HK-2 (cell line): ENCODE measurements around the gene HSPA6.
"Not testable (repeated sequence)": the region's sequence is repeated elsewhere in the genome, so short reads cannot be mapped to it uniquely, and the experiment has no call there.

ENCODE experiments used
- DNase-seq: peaks from one replicate; pipeline ENCODE4 v3.0.0-alpha.2; 2018; ENCODE audit not compliant: unreplicated experiment

The HSPA6 gene

DNA sequence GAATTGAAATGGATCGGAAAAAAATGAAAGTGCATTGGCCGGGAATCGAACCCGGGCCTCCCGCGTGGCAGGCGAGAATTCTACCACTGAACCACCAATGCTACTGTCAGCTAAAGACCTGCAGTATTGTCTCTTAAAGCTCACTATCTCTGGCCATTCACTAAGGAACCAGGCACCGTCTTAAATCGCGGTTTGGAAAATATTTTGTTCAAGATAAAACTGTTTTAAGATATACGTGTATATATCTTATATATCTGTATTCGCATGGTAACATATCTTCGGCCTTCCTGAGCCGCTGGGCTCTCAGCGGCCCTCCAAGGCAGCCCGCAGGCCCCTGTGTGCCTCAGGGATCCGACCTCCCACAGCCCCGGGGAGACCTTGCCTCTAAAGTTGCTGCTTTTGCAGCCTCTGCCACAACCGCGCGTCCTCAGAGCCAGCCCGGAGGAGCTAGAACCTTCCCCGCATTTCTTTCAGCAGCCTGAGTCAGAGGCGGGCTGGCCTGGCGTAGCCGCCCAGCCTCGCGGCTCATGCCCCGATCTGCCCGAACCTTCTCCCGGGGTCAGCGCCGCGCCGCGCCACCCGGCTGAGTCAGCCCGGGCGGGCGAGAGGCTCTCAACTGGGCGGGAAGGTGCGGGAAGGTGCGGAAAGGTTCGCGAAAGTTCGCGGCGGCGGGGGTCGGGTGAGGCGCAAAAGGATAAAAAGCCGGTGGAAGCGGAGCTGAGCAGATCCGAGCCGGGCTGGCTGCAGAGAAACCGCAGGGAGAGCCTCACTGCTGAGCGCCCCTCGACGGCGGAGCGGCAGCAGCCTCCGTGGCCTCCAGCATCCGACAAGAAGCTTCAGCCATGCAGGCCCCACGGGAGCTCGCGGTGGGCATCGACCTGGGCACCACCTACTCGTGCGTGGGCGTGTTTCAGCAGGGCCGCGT is at the start of gene HSPA6:
HSPA6 (plus strand) TSS at position 724 of the 925 bp plus-strand sequence; CDS start at position 843, 119 bp downstream.
- peak; percentile 80 for DNase-seq

DNA sequence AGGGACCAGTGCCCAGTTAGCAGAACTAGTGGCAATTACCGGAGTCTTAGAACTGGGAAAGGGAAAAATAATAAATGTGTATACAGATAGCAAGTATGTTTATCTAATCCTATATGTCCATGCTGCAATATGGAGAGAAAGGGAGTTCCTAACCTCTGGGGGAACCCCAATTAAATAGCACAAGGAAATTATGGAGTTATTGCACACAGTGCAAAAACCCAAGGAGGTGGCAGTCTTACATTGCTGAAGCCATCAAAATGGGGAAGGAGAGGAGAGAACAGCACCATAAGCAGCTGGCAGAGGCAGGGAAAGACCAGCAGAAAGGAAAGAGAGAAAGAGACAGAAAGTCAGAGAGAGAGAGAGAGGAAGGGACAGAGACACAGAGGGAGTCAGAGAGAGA is 46.6 kb upstream of the HSPA6 start:
- not testable (repeated sequence) for DNase-seq

DNA sequence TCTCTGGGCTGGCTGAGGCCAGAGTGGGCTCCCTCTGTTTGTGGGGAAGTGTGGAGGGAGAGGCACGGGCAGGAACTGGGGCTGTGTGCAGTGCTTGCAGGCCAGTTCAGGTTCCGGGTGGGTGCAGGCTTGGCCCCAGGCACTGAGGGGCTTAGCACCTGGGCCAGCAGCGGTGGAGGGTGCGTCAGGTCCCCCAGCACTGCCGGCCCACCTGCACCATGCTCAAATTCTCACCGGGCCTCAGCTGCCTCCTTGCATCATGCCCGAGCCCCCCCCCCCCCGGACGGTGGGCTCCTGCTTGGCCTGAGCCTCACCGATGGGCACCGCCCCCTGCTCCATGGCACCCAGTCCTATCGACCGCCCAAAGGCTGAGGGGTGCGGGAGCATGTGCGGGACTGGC is 45.4 kb upstream of the HSPA6 start:
- no peak for DNase-seq

DNA sequence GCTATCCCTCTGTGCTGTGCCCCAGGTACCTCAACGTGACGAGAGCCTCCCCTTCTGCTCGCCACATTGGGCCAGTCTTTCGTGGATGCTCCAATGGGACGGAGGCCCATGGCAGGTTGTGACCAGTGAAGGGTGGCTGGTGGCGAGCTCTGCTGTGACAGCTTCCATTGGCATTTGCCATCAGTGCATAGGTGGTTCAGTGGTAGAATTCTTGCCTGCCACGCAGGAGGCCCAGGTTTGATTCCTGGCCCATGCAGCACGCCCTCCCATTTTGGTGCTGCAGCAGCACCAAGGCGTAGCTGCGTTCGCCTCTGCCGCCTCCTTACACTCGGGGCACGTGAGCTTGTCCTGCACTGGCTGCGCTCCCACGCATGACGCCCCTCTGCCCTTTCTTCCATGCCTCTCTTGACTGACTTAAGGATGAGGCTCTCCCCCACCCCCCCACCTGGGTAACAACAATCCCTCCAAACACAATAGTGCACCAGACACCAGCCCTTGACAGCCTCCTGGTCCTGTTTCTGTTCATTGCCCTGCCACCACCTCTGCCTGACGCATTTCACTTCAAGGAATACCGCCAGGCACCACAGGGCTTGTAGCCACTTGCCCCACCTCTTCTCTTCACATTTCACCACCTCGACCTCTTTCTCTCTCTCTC is 43.8 kb upstream of the HSPA6 start:
- DNase-seq, result no peak

DNA sequence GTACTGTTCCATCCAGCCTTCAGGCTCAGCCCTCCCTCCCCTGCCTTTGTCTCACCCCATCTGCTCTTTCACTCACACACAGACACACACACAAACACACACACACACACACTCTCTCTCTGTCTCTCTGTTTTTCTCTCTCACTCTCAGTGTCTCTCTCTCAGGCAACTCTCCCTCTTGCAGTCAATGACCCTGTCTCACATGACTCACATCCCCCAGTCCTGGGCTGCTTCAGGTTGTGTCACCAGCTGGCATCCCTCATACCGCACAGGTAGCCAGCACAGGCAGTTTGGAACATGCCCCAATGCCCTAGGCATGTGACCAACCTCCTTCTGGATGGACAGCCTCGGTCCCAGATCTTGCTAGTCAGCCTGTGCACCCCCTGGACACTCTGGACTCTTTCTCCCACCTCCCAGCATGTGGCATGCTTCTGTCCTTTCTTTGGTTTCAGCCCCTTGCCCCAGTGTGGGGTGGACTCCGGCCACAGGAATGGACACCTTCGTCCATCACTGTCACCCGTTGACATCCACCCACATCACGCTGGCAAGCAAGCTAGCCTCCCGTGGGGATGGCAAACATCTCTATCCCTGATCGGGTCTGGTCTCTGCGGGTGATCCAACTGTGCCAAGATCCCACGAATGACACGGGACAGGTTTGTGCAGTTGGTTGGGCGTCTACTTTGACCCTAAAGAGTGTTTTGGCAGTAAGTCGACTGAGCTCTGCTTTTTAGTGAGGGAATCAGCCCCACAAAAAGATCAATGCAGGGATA is 42.5 kb upstream of the HSPA6 start:
- no peak for DNase-seq

DNA sequence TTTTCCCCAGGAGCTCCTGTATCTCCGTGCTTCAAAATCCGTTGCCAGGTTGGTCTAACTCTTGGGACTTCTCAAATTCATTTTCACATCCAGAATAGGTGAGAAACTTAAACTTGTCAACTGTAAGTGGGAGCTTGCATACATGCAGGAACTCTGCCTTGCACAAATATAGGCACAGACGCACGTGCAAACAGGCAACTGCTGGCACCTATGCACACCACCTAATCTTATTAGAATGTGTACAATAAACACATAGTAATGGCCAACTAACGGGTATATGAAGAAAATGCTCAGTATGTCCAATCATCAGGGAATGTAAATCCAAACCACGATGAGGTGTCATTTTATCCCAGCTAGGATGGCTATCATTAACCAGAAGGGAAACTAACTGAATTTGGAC is 41.7 kb upstream of the HSPA6 start:
- DNase-seq, result no peak

DNA sequence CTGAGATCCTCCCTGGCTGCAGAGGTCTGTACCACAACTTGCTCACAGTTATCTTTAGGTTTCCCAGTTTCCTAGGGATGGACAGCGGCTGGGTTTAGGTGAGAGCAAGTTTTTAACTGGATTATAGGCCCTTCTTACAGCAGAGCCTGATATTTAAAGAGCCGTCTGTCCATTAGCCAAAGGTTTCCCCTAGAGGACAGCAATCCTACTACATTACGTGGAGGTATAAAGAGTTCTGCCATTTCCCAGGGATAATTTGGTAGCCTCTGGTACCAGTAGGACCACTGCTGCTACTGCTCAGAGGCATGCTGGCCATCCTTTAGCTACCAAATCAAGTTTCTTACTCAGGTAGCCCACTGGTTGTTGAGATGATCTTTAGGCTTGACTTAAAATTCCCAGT is 41.0 kb upstream of the HSPA6 start:
- no peak for DNase-seq

DNA sequence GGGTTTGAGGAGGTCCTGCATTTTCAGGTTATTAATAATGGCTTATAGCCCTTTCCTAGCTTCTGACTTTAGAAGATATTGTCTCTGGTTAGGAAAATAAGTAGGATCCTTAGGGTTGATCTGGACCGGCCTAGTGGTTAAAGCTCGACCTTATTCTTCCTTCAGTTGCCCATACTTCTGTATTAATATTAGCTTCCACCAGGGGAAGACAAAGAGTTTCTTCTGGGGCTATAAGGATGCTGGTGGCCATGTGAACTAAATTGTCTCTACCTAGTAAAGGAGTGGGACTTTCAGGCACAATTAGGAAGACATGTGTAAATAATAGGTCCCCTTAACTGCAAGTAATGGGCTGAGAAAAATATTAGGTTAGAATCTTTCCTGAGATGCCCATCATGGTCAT is 39.7 kb upstream of the HSPA6 start:
- DNase-seq, result no peak

DNA sequence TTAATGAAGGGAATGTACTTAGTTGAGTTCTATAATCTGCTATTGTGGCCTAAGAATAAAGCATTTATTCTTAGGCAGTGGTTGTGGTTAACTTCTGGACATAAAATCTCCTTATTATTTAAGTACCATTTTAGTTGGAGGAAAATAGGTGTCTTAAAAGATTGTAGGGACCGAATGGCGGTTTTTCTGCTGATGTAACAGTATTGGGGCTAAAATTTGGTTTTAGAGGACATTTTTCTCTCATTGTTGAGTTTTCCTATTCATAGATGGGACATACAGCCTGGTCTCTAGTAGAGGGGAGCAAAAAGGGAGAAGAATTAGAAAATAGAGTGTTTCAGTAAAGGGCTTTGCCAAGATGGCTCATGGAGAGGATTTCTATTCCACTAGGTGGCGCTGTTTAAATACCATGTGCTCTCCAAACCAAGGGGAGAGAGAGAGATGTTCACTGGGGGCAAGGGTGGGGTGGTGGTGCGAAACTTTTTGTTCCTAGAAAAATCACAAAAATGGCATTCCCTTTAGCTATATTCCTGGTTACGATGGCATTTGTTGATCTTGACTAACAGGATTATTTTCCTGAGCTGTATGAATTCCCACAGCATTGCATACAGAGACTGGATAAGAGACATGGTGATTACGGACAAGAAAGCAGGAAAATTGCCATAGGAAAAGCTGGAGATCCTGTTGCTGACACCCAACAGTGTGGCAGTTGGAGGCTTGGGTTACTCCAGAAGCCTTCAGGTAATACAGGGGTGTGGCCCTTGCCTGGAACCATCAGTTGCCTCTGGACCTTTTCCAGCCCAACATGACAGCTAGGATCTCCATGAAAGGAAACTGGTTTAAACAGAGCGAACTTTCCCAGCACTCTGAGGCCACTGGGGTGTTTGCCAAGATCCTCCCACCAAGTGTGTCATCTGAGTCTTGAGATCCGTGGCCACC is 37.3 kb upstream of the HSPA6 start:
- DNase-seq, result peak; percentile 18

DNA sequence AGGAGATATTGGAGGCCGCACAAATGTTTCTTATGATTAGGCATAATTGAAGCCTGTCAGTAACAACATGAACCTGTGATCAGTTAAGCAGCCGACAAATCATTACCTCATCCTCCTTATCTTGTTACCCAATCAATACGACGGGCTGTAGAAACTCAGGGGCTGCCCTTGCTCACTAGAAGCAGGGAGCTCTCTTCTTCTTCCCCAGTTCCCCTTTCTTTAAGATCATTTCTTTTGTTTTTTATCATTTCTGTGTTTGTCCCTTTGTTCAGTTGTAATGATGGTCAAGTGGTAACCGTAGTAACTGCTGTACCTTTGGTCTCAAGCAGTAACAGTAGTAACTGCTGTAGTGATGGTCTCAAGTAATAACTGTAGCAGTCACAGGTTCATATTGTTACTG is 32.9 kb upstream of the HSPA6 start:
- no peak for DNase-seq

DNA sequence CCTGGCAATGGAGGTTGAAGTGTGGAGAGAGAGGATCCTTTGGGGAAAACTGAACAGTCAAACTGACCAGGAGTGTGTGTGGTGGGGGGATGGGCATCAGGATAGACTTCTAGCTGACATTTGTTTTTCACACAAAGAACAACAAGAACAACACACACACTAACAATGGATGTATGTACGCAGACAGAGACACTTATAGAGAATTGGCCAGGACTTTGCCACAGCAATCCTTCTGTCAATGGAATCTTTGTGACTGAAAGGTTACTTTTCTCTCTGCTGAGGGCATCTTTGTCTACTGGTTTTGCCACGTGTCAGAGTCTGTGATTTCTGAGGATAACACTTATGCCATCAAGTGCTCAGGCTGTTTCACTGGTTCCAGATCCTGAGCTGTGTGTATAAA is 31.5 kb upstream of the HSPA6 start:
- no peak for DNase-seq

DNA sequence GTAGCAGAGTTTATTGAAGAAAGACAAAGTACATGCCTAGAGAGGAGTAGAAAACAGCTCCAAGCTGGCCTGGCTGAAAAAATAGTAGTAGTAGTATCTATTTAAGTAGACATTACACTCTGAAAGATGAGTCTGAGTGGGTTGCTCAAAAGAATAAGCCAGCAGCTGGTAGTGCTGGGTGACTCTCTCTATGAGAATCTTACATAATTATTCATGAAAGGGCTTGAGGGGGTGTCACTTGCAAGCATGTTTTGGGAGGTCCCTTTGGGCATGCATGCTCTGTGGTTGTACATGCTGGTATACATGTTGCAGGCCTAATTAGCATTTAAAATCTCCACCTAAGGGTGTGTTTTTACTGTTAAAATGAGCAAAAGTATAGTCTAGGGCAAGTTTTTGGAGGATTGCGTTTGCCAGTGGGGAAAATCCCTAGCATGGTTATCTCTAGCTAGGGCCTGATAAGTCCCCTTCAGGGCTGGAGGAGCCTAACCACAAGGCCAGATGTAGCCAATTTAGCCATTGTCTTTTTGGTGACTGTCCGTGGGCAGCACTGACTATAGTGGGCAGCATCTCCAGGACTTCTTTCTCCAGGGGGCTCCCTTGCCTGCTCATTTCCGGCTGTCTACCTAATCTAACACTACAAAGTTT is 30.1 kb upstream of the HSPA6 start:
- DNase-seq, result no peak

DNA sequence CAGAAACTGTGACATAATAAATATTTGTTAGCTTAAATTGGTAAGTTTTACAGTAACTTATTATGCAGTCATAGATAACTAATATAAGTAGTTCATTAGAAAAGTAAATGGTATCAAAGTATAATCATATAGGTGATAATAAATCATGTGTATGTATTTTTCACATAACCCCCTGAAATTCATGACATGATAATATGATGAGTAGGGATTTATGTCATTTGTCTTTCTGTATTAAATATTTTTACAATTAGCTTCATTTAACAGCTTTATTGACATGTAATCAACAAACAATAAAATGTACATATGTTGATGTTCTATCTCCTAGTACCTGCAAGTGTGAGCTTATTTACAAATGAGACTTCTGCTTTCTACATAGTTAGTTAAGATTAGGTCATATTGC is 28.9 kb upstream of the HSPA6 start:
- no peak for DNase-seq

DNA sequence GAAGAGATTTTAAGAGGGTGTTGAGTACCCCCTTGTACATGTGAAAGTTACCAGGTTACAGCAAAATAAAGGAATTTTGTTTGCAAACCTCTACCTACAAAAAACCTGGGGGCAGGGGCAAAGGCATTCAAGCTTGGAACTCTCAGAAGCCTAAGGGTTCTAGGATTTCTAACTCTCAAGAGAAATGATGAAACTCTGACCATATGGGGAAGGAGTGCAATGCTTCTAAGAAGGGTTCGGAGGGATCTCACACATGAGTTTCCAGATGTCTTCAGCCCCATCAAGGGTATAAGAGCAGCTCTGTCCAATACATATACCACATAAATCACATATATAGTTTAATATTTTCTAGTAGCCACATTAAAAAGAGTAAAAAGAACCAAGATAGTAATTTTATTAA is 26.4 kb upstream of the HSPA6 start:
- DNase-seq, result no peak

DNA sequence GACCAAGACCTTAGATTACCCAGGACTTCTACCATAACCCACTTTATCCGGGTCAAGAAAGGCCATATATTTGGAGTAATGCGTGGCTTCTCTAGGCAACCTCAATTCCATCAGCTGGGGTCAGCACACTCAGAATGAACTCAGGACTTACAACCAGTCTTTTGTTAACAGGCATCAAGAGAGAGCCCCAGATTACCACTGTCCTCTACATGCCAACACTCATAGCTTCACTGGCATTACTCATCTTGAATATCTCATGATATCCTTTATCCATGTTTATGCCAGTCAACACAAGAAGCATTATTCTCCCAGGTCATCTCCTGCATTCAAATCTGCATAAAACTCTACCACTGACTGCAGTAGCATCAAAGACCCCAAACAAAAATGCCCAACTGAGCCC is 25.7 kb upstream of the HSPA6 start:
- no peak for DNase-seq

DNA sequence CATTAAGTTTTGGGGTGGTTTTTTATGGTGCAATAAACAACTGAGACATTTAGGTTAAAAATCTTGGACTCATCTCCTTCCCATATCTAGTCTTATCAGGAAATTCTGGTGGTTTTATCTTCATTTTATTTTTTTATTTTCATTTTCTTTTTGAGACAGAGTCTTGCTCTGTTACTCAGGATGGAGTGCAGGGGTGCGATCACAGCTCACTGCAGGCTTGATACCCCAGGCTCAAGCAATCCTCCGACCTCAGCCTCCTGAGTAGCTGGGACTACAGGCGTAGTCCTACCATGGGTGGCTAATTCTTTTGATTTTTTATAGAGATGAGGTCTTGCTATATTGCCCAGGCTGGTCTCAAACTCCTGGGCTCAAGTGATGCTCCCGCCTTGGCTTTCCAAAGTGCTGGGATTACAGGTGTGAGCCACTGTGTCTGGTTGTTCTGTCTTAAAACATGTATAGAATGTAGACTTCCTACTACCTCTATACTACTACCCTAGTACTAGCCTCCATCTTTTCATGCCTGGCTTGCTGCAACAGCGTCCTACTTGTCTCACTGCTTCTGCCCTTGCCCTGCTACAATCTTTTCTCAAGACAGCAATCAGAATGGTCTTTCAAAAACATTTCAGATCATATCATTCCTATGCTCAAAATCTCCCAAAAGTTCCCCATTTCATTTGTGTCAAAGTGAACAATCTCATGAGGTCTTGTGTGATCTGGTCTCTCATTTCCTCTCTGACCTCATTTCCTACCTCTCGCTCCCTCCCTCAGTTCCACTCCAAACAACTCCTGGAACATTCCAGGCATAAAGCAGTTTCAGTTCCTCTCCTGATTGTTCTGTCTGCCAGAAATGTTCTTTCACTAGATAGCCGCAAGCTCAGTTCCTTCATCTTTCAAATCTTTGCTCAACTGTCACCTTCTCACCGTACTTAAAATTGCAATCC is 25.0 kb upstream of the HSPA6 start:
- no peak for DNase-seq

DNA sequence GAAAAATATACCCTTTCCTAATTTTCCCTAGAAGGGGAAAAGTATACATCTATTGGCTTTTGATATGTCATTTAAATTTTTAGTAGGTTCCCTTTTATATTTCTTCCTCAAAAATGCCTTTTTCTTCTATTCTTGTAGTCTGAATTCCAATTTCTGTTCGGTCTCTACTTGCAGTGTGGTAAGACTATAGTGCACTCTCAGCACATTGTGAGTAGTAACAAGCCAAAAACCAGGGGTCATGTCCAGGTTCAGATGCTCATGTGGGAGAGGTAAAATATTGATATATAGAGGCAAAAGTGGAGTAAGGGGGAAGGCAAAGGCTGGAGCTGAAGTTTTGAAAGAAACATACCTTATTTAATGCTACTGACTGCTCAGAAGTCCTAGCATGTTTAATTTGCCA is 23.1 kb upstream of the HSPA6 start:
- no peak for DNase-seq

DNA sequence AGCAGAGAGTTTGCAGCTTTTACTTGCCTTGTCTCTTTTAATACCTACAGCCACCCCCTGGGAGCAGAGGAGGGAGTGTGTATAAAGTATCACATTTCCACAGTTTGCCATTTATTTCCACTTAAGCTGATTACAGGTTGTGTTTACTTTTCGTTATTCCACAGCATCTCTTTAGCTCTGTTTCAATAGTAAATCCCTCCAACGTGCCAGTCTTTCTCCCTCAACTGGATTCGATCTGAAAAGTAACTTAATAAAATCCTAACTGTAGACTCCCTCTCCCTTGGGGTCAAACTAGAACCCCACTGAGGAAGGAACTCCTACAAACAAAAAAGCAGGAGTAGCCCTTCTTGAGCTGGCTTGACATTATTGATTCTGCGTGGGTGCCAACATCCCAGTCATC is 22.2 kb upstream of the HSPA6 start:
- DNase-seq, result no peak

DNA sequence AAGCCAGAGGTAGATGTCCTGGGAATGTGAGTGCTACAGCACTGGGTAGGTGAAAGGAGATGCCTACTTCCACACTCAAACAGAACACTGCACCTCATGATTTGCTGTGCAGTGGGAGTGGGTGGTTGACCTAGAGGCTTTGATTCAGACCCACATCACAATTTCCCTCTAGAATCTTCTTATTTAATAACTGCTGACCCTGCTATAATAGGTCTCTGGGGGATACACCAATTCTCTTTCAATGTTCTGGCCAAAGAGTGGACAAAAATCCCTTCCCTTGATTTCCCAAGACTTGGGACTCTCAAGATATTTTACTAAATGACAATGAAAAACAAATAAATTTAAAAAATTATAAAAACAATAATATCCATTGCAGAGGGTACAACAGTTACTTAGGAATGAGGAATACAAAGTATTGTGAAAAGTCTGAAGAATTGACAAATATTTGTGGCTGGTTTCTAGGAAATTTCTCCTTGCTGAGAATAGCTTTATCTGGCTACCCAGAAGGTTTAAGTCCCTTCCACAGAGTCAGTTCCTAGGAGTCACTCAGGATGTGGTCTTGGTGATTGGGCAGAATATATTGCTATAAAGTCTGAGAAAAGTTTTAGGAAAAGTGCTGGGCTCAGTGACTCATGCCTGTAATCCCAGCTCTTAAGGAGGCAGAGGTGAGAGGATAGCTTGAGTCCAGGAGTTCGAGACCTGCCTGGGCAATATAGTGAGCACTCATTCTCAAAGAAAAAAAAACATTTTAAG is 21.5 kb upstream of the HSPA6 start:
- DNase-seq, result no peak
